Neural cell (in vitro differentiated cells): ENCODE data around the gene GASK1A. TPM values are rescaled to one million over a fixed set of nuclear protein-coding genes. Genes with fewer than 3 reads are reported as not detected.

Experiments used
- H2AFZ ChIP-seq: fragments of 200-600, 300-800 bp; sonication (generic), shearing (Covaris generic); 2 replicates; pipeline ENCODE4 v1.6.0; 2014; ENCODE audit warnings: low read depth, mild to moderate bottlenecking, antibody characterized with exemption, low read length, moderate library complexity
- H3F3A ChIP-seq: fragments of 200-600 bp; shearing (Covaris generic); 2 replicates; pipeline ENCODE4 v1.6.1; 2016; ENCODE audit warnings: mild to moderate bottlenecking, moderate library complexity, mixed read lengths, antibody characterized with exemption, low read length; ENCODE audit not compliant: insufficient read depth, poor library complexity, severe bottlenecking
- H3K27ac ChIP-seq: fragments of 200-600, 300-800 bp; sonication (generic), shearing (Covaris generic); 2 replicates; pipeline ENCODE4 v1.5.1; 2014; ENCODE audit warnings: mild to moderate bottlenecking, low read length, moderate library complexity
- H3K27me3 ChIP-seq: fragments of 300-800, 200-600 bp; sonication (generic), shearing (Covaris generic); 2 replicates; pipeline ENCODE4 v1.6.0; 2014; ENCODE audit warnings: mild to moderate bottlenecking, low read depth, low read length, moderate library complexity; ENCODE audit not compliant: insufficient read depth
- H3K36me3 ChIP-seq: fragments of 300-800, 200-600 bp; sonication (generic), shearing (Covaris generic); 2 replicates; pipeline ENCODE4 v1.5.1; 2014; ENCODE audit warnings: mild to moderate bottlenecking, antibody characterized with exemption, low read length, moderate library complexity; ENCODE audit not compliant: insufficient read depth
- H3K4me2 ChIP-seq: fragments of 300-800, 200-600 bp; sonication (generic), shearing (Covaris generic); 2 replicates; pipeline ENCODE4 v1.6.0; 2014; ENCODE audit warnings: mild to moderate bottlenecking, low read length
- H3K4me3 ChIP-seq: fragments of 300-800, 200-600 bp; sonication (generic), shearing (Covaris generic); 2 replicates; pipeline ENCODE4 v1.5.1; 2014; ENCODE audit warnings: mild to moderate bottlenecking, low read length, moderate library complexity
- H3K79me2 ChIP-seq: fragments of 200-600 bp; shearing (Covaris generic); replicated peaks from 2 replicates; pipeline ENCODE4 v1.6.0; 2014; ENCODE audit warnings: mild to moderate bottlenecking, low read length, moderate library complexity; ENCODE audit not compliant: insufficient read depth
- H3K9ac ChIP-seq: fragments of 300-800, 200-600 bp; sonication (generic), shearing (Covaris generic); 2 replicates; pipeline ENCODE4 v1.6.1; 2016; ENCODE audit warnings: mild to moderate bottlenecking, low read length, mixed read lengths
- H3K9me2 ChIP-seq: fragments of 200-600 bp; shearing (Covaris generic); 2 replicates; pipeline ENCODE4 v1.6.1; 2016; ENCODE audit warnings: mild to moderate bottlenecking, low read length, mixed read lengths; ENCODE audit not compliant: insufficient read depth
- H3K9me3 ChIP-seq: fragments of 200-600, 300-800 bp; sonication (generic), shearing (Covaris generic); 2 replicates; pipeline ENCODE4 v1.6.1; 2016; ENCODE audit warnings: mild to moderate bottlenecking, mixed run types, low read length, moderate library complexity, mixed read lengths
- H4K20me1 ChIP-seq: fragments of 200-600 bp; shearing (Covaris generic); 2 replicates; pipeline ENCODE4 v1.6.1; 2016; ENCODE audit warnings: mild to moderate bottlenecking, mixed run types; ENCODE audit not compliant: insufficient read depth
- CTCF ChIP-seq: fragments of 450-650 bp; IDR thresholded peaks from 2 replicates; pipeline ENCODE4 v1.5.1; 2014; ENCODE audit warnings: antibody characterized with exemption, mild to moderate bottlenecking, moderate library complexity; ENCODE audit not compliant: poor library complexity, severe bottlenecking
- EZH2 ChIP-seq: fragments of 200-600, 300-800 bp; shearing (Covaris generic), sonication (generic); IDR thresholded peaks from 2 replicates; pipeline ENCODE4 v1.6.1; 2014; ENCODE audit warnings: antibody characterized with exemption, low read length, borderline replicate concordance, mild to moderate bottlenecking; ENCODE audit not compliant: insufficient read depth, poor library complexity, severe bottlenecking
- MXI1 ChIP-seq: fragments of 450-650 bp; conservative IDR thresholded peaks from 2 replicates; pipeline ENCODE4 v1.6.1; 2014; ENCODE audit warnings: antibody characterized with exemption, mild to moderate bottlenecking; ENCODE audit not compliant: poor library complexity, severe bottlenecking
- POLR2AphosphoS5 ChIP-seq: IDR thresholded peaks from 2 replicates; pipeline ENCODE4 v1.6.1; 2012
- RAD21 ChIP-seq: fragments of 450-650 bp; conservative IDR thresholded peaks from 2 replicates; pipeline ENCODE4 v1.6.1; 2014; ENCODE audit warnings: antibody characterized with exemption, mild to moderate bottlenecking, moderate library complexity
- REST ChIP-seq: IDR thresholded peaks from 2 replicates; pipeline ENCODE4 v1.6.1; 2012; ENCODE audit warnings: borderline replicate concordance
- TAF1 ChIP-seq: IDR thresholded peaks from 2 replicates; pipeline ENCODE4 v1.6.1; 2012; ENCODE audit warnings: low read depth
- polyA minus RNA-seq: library from RNA; depleted of rRNA, polyadenylated mRNA; stranded (reverse); fragments of >200 nt; gene quantifications from 2 replicates; pipeline ENCODE4 v1.2.3, GENCODE V29; 2014
- polyA plus RNA-seq: library from polyadenylated mRNA; depleted of rRNA; stranded (reverse); fragments of >200 nt; gene quantifications from 2 replicates; pipeline ENCODE4 v1.2.3, GENCODE V29; 2014

Gene GASK1A
- 1.6 TPM in 1 of 2 replicates, not detected in the other for polyA plus RNA-seq
- polyA minus RNA-seq = not detected in 2 replicates

GRCh38 chr3:42979044-42979972, at the start of gene GASK1A:
TSS of gene GASK1A (plus strand) at chr3:42979311. CDS start at chr3:42979643, 332 bp downstream.
- no peaks in the 10 kb centered on the region for H3K9me2 ChIP-seq
- H3F3A ChIP-seq = no peaks in the 10 kb centered on the region
- peak within 1 kb of the TSS; percentile 77 for H3K4me3 ChIP-seq
- H3K9ac ChIP-seq = peak within 1 kb of the TSS; percentile 20
- H3K4me2 ChIP-seq = no peak within 1 kb of the TSS
- no peak within 1 kb of the TSS for H3K27ac ChIP-seq
- H3K79me2 ChIP-seq = no peaks in the 10 kb centered on the region
- H3K9me3 ChIP-seq = peaks cover 1% of the 10 kb centered on the region
- H3K27me3 ChIP-seq = peaks cover 37% of the 10 kb centered on the region
- H4K20me1 ChIP-seq = no peaks in the 10 kb centered on the region
- H3K36me3 ChIP-seq = no peaks in the 10 kb centered on the region
- H2AFZ ChIP-seq = no peak within 1 kb of the TSS
- TF ChIP-seq CTCF = no peak
- TF ChIP-seq EZH2 = peak; percentile 66

- H3K4me2 ChIP-seq = no peak overlapping the region
- no peaks in the 10 kb centered on the region for H3K79me2 ChIP-seq
- no peaks in the 10 kb centered on the region for H3F3A ChIP-seq
- H3K27ac ChIP-seq = no peak overlapping the region
- H3K36me3 ChIP-seq = no peaks in the 10 kb centered on the region
- no peaks in the 10 kb centered on the region for H3K9me2 ChIP-seq
- TF ChIP-seq TAF1 = no peak
- no peak for TF ChIP-seq POLR2AphosphoS5
- TF ChIP-seq RAD21 = no peak
- no peak for TF ChIP-seq EZH2
- no peak for TF ChIP-seq MXI1
- H4K20me1 ChIP-seq = no peaks in the 10 kb centered on the region
- H2AFZ ChIP-seq = no peak overlapping the region
- H3K4me3 ChIP-seq = no peak overlapping the region
- no peak overlapping the region for H3K9ac ChIP-seq
- H3K9me3 ChIP-seq = no peaks in the 10 kb centered on the region
- no peaks in the 10 kb centered on the region for H3K27me3 ChIP-seq
Measured at GRCh38 chr3:42934111-42934510, 45.0 kb upstream of the GASK1A start.

GRCh38 chr3:42934910-42935309, 44.2 kb upstream of the GASK1A start:
- Histone ChIP-seq H3F3A (no peaks in the 10 kb centered on the region), H3K4me3 (no peak overlapping the region), H3K9ac (no peak overlapping the region), H3K36me3 (no peaks in the 10 kb centered on the region), H3K9me2 (no peaks in the 10 kb centered on the region), H4K20me1 (no peaks in the 10 kb centered on the region), H3K27me3 (no peaks in the 10 kb centered on the region), H3K9me3 (no peaks in the 10 kb centered on the region), H3K79me2 (no peaks in the 10 kb centered on the region), H2AFZ (no peak overlapping the region), H3K4me2 (no peak overlapping the region), H3K27ac (no peak overlapping the region)
- TF ChIP-seq MXI1 (no peak), TAF1 (no peak), REST (no peak)
